ENCODE data around the gene SUCNR1.
"Not testable (repeated sequence)": the region's sequence is repeated elsewhere in the genome, so short reads cannot be mapped to it uniquely, and the experiment has no call there.

The SUCNR1 gene

DNA sequence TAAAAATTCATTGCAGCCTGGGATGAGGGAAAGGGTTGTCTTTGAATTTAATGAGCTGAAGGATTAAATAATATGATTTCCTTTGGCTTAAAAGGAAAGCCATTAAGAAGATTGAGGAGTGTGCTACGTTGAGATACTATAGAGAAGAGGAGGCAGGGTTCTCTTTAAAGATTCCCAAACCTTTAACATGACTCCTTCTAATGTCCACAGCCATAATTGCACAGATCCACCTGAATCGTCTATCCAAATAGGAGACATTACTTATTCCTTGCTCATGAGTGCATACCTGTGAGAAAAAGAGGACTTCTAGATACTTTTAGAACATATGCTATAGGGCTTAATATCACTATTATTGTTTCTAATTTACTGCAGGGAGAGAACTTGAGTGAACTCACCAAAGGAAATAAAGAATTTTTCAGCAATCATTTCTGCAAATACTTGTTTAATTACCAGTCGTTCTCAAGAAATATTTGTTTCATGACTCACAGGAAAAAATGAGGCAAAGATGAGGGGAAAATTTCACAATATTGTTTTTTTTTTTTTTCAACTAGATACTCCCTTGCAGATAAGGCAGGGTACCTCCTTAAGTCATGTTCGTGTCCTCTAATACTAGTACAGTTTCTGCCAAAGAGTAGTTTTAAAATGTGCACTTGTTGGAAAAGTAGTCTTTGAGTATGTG is 8.9 kb upstream of the SUCNR1 start:
- TF ChIP-seq, protein P1, sequence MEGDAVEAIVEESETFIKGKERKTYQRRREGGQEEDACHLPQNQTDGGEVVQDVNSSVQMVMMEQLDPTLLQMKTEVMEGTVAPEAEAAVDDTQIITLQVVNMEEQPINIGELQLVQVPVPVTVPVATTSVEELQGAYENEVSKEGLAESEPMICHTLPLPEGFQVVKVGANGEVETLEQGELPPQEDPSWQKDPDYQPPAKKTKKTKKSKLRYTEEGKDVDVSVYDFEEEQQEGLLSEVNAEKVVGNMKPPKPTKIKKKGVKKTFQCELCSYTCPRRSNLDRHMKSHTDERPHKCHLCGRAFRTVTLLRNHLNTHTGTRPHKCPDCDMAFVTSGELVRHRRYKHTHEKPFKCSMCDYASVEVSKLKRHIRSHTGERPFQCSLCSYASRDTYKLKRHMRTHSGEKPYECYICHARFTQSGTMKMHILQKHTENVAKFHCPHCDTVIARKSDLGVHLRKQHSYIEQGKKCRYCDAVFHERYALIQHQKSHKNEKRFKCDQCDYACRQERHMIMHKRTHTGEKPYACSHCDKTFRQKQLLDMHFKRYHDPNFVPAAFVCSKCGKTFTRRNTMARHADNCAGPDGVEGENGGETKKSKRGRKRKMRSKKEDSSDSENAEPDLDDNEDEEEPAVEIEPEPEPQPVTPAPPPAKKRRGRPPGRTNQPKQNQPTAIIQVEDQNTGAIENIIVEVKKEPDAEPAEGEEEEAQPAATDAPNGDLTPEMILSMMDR (IDR thresholded peaks at IDR 0.05), result no peak
- Histone ChIP-seq H3K9me3 (no peaks in the 10 kb centered on the region), H3K27me3 (no peaks in the 10 kb centered on the region), H3K36me3 (no peaks in the 10 kb centered on the region), H3K4me3 (ENCODE audit: low read depth in 1 of 2, low read length in 1 of 2) (no peak overlapping the region), H3K4me1 (ENCODE audit: control insufficient read depth in 1 of 2, insufficient read depth in 1 of 2, low read depth in 1 of 2, low read length in 1 of 2) (peaks cover 0 to 3% of the 10 kb centered on the region in 2 experiments), H3K27ac (no peak overlapping the region)

- Histone ChIP-seq H3K4me3 (ENCODE audit: low read depth in 1 of 2, low read length in 1 of 2) (no peak overlapping the region), H3K9me3 (no peaks in the 10 kb centered on the region), H3K27ac (no peak overlapping the region), H3K27me3 (no peaks in the 10 kb centered on the region), H3K36me3 (no peaks in the 10 kb centered on the region), H3K4me1 (ENCODE audit: control insufficient read depth in 1 of 2, insufficient read depth in 1 of 2, low read depth in 1 of 2, low read length in 1 of 2) (peaks cover 13 to 16% of the 10 kb centered on the region in 2 experiments)
- TF ChIP-seq, protein P1 (IDR thresholded peaks at IDR 0.05), result no peak
These were observed 6.6 kb upstream of the SUCNR1 start for GRCh38 chr3:151866711-151867410.

DNA sequence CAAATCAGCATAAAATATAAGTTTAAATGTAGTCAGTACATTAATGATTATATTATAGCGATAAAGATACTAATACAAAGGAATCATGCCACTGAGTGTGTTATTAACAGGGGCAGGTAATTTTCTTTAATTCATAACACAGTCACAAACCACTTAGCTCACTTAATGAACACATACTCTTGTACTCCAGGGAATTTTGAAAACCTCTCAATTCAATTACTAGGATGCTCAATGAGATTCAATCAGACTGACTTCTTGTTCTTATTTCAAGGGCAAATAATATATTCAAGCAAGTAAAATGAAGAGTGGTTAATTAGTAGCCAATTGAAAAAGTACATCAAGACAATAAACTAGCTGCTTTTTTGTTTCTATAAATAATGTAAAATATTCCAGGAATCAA is 5.8 kb upstream of the SUCNR1 start:
- H3K27me3 ChIP-seq, result no peaks in the 10 kb centered on the region
- H3K9me3 ChIP-seq, result no peaks in the 10 kb centered on the region
- TF ChIP-seq, protein P1 (IDR thresholded peaks at IDR 0.05), result no peak

DNA sequence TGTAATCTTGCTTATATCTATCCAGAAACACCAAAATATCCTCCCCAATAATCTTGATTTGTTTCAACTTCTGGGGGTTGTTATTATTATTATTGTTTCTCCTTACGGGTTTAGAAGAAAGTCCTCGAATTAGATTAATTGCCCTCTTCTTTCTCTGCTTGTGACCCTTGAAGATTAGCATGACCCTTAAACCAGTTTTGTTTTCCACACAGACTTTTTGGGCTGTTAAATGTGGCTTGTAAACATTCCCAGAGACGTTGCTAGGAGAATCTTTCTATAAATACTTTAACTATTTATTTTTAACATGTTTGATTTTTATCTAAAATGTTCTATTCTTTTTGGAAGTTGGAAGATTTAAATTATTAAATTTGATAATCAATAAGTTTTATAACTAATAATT is 4.3 kb upstream of the SUCNR1 start:
- Histone ChIP-seq H3K9me3 (no peaks in the 10 kb centered on the region), H3K27me3 (no peaks in the 10 kb centered on the region), H3K4me3 (ENCODE audit: low read depth in 1 of 2, low read length in 1 of 2) (no peak overlapping the region), H3K4me1 (ENCODE audit: control insufficient read depth in 1 of 2, insufficient read depth in 1 of 2, low read depth in 1 of 2, low read length in 1 of 2) (peaks cover 36 to 37% of the 10 kb centered on the region in 2 experiments), H3K36me3 (no peaks in the 10 kb centered on the region), H3K27ac (no peak overlapping the region)
- TF ChIP-seq, protein P1 (IDR thresholded peaks at IDR 0.05), result no peak

More for the DNA sequence above, 5.8 kb upstream of the SUCNR1 start:
- Histone ChIP-seq H3K4me3 (ENCODE audit: low read depth in 1 of 2, low read length in 1 of 2) (no peak overlapping the region), H3K4me1 (ENCODE audit: control insufficient read depth in 1 of 2, insufficient read depth in 1 of 2, low read depth in 1 of 2, low read length in 1 of 2) (peaks cover 21 to 24% of the 10 kb centered on the region in 2 experiments), H3K27ac (no peak overlapping the region), H3K36me3 (no peaks in the 10 kb centered on the region)

DNA sequence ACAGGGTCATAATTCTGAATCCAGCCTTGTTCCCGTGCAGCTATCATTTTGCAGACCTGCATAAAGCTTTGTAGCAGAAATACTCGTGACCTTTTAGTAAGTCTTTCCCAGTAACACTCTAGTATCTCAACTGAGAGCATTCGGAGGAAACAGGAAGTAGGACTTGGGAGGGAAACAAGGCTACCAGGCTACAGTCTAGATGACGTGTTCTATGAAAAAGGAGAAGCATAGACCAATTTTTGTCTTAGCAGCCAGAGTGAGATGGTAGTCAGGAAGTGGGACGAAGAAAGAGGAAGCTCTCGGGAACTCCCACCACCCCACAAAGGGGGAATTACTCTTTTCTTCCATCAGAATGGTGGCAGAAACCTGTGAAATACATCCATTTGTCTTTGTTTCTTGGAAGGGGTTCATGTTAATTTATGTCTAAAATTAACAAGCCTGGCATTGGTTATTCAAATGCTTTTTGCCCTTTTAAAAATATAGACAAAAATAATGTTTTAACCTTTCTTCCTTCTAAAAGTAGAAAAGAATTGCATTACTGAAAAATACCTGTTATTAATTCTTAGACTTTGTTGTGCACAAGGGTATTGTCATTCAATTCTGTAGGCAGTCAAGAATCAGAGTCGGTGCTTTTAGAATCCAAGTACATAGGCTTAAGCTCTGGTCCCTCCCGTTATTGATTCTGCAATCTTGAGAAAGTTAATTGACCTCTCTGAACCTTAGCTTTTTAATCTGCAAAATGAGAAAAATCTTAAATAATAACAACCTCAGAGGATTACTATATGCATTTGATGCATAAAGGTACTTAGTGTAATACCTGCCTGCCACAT is 1.6 kb upstream of the SUCNR1 start:
- Histone ChIP-seq H3K4me3 (ENCODE audit: low read depth in 1 of 2, low read length in 1 of 2) (peak overlapping the region; percentile 2 to 42), H3K27me3 (no peaks in the 10 kb centered on the region), H3K9me3 (no peaks in the 10 kb centered on the region), H3K36me3 (no peaks in the 10 kb centered on the region), H3K27ac (peak overlapping the region; percentile 93), H3K4me1 (ENCODE audit: control insufficient read depth in 1 of 2, insufficient read depth in 1 of 2, low read depth in 1 of 2, low read length in 1 of 2) (peaks cover 61 to 63% of the 10 kb centered on the region in 2 experiments)
- TF ChIP-seq, protein P1 (IDR thresholded peaks at IDR 0.05), result peak; percentile 29

DNA sequence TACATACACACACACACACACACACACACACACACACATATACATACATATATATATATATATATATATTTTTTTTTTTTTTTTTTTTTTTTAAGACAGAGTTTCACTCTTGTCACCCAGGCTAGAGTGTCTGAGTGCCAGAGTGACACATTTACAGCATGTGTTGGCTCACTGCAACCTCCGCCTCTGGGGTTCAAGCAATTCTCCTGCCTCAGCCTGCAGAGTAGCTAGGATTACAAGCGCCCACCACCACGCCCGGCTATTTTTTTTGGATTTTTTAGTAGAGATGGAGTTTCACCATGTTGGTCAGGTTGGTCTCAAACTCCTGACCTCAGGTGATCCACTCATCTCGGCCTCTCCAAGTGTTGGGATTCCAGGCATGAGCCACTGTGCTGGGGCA is 636 bp downstream of the SUCNR1 start:
- H3K9me3 ChIP-seq; H3K4me3 ChIP-seq (ENCODE audit: low read depth in 1 of 2, low read length in 1 of 2); H3K36me3 ChIP-seq; H3K27me3 ChIP-seq: not testable (repeated sequence)
- Histone ChIP-seq H3K27ac (peak overlapping the region; percentile 93), H3K4me1 (ENCODE audit: control insufficient read depth in 1 of 2, insufficient read depth in 1 of 2, low read depth in 1 of 2, low read length in 1 of 2) (peaks cover 72 to 83% of the 10 kb centered on the region in 2 experiments)
